Measurements from ENCODE around the gene ARNT2.

ARNT2 gene

GRCh38 chr15:80466543-80466942 is 62.4 kb downstream of the ARNT2 start:
- TF ChIP-seq CTCF (IDR thresholded peaks at IDR 0.05; ENCODE audit: low read depth, low read length), result no peak
- H3K4me3 ChIP-seq (ENCODE audit: low read depth, low read length), result no peak overlapping the region

DNA sequence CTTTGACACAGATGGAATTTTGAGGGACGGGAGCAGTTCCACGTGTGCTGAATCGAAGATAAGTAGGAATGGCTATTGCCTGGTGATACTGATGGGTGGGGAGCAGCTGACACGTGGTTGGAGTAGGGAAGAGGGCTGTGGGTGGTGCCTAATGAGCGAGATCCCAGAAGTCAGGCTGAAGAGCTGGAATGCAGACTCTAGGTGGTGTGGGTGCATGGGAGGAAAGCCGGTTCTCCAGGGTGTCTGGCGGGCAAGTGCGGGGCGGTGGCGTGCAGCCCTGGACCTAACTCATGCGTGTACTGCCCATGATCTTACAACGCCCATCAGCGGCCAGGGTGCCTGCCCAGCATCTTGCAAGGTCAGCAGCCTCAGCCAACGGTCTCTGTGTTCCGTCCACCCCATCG is 63.1 kb downstream of the ARNT2 start:
- Histone ChIP-seq H3K4me1 (no peaks in the 10 kb centered on the region), H3K4me3 (ENCODE audit: low read depth, low read length) (no peak overlapping the region), H3K9me3 (no peaks in the 10 kb centered on the region), H3K27me3 (no peaks in the 10 kb centered on the region), H3K36me3 (no peaks in the 10 kb centered on the region)
- no peak for DNase-seq
- TF ChIP-seq CTCF (IDR thresholded peaks at IDR 0.05; ENCODE audit: low read depth, low read length), result no peak

More at GRCh38 chr15:80466543-80466942, 62.4 kb downstream of the ARNT2 start:
- Histone ChIP-seq H3K36me3 (no peaks in the 10 kb centered on the region), H3K27me3 (no peaks in the 10 kb centered on the region), H3K4me1 (no peaks in the 10 kb centered on the region), H3K9me3 (no peaks in the 10 kb centered on the region)
- no peak for DNase-seq

GRCh38 chr15:80468796-80469195 is 64.6 kb downstream of the ARNT2 start:
- no peak overlapping the region for H3K4me3 ChIP-seq (ENCODE audit: low read depth, low read length)
- H3K9me3 ChIP-seq, result no peaks in the 10 kb centered on the region
- H3K36me3 ChIP-seq, result no peaks in the 10 kb centered on the region
- DNase-seq, result no peak
- H3K27me3 ChIP-seq, result no peaks in the 10 kb centered on the region
- TF ChIP-seq CTCF (IDR thresholded peaks at IDR 0.05; ENCODE audit: low read depth, low read length), result no peak
- no peaks in the 10 kb centered on the region for H3K4me1 ChIP-seq

DNA sequence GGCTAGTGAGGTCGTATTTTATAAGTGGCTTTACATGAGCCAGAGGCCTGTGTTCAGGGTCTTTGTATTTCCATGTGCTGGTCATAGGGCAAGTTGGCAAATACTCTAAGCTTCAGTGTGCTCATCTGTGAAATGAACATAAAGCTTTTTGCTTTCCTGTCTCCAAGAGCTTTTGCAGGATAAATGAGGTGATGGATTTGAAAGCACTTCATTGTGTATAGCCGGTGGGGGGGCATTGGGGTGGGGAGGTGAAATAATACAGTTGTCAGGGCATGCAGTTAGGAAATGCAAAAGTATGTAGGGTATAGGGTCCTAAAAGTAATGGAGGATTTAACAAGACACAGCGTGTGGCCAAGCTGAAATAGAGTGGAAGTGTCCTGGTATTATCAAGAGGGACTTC is 67.7 kb downstream of the ARNT2 start:
- no peak for DNase-seq
- H3K36me3 ChIP-seq, result no peaks in the 10 kb centered on the region
- H3K27me3 ChIP-seq, result no peaks in the 10 kb centered on the region
- no peaks in the 10 kb centered on the region for H3K9me3 ChIP-seq
- no peaks in the 10 kb centered on the region for H3K4me1 ChIP-seq
- H3K4me3 ChIP-seq (ENCODE audit: low read depth, low read length), result no peak overlapping the region
- TF ChIP-seq CTCF (IDR thresholded peaks at IDR 0.05; ENCODE audit: low read depth, low read length), result no peak

DNA sequence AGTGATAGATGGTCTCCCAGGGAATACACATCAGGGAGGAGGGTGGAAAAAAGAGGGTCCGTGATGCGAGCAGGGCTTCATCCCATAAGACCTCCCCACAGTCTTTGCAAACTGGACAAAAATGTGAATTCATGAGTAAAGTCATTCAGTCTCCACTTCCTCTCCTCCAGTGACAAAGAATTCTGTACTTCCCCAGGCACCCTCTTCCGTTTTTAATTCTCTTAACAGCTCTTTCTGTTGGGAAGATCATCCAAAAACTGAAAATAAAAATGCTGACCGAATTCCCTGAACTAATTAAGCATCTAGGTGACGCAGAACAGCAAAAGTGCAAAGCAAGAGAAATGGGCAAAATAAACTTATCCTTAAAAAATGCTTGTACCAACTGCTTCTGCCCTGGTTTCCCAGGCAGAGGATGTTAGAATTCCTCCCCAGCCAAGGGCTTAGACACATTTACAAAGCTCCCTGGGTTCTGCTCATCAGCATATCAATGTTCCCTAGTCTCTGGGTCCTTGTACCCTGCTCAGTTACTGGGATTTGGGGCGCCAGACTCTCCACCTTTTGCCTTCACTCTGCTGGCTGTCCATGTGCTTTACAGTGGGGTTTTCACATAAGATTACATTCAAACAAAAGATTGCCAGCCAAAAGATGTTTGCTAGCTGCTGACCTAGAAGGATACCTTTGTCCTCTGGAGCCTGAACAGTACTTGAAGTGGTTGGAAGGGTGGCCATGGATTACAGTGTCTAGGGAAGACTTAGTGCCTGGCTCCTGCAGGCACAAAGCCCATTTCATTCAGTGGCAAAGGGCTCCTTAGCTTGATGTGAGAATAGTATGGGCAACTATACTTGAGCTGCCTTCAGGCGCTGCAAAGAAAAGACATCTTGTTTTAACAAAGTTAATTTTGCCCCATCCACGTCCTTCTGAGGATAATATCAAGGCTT is 69.4 kb downstream of the ARNT2 start:
- no peak for DNase-seq

More for the DNA sequence above, 69.4 kb downstream of the ARNT2 start:
- Histone ChIP-seq H3K9me3 (no peaks in the 10 kb centered on the region), H3K4me3 (ENCODE audit: low read depth, low read length) (no peak overlapping the region), H3K27me3 (no peaks in the 10 kb centered on the region), H3K36me3 (no peaks in the 10 kb centered on the region), H3K4me1 (no peaks in the 10 kb centered on the region)
- no peak for TF ChIP-seq CTCF (IDR thresholded peaks at IDR 0.05; ENCODE audit: low read depth, low read length)
